ENCODE results near the gene PHACTR1.
"Not testable (repeated sequence)": the region's sequence is repeated elsewhere in the genome, so short reads cannot be mapped to it uniquely, and the experiment has no call there.

The PHACTR1 gene

DNA sequence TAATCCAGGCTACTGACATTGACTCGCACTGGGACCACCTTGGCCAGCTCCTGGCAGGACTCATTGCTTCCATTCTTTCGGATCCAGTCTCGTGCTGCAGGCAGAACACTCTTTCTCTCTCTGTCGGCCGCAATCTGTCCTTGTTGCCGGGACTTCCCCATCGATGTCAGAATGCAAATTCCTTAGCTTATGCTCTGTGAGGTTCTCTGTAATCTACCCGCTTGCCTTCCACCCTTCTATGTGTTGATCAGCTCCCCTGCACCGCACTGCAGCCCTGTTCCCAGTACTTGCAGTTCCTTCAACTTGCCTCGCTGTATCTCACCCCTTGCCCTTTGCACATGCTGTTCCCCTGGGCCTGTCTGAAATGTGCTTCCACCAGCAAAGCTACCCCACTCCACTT, 182.0 kb downstream of the PHACTR1 start:
- no peak for DNase-seq (ENCODE audit: low read depth in 1 of 2, low spot score in 1 of 2)

DNA sequence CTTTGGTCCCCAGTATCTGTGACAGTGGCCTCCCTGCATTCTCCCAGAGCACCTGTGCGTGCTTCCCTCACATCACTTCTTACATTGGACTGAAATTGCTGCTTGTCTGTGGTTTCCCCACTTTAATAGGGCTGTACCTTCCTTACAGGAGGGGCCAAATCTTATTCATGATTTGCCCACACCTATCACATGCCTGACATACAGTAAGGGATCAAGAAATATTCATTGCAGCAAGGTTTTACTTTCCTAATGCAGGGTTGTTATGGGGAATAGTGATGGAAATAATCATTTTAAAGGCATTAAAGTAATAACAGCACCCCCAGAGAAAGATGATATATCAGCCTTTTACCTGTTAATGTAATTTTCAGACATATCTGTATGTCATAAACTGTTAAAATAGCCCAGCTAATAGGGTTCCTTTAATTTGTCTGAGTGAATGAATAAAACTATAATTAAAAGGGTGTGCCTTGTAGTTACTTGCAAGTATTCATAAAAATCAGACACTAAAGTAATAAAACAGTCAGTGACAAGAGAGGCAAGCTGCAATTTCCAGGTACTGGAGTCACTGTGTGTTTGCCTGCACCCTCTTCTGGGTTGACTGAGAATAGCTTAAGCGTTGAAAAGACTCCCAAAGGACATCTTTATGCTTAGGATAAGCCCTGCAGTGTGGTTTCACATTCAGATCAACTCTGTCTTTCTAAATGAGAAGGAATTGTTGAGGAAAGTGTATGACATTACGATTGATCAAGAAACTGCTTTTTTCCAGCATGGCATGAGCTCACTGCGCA, 182.7 kb downstream of the PHACTR1 start:
- no peak for DNase-seq (ENCODE audit: low read depth in 1 of 2, low spot score in 1 of 2)

DNA sequence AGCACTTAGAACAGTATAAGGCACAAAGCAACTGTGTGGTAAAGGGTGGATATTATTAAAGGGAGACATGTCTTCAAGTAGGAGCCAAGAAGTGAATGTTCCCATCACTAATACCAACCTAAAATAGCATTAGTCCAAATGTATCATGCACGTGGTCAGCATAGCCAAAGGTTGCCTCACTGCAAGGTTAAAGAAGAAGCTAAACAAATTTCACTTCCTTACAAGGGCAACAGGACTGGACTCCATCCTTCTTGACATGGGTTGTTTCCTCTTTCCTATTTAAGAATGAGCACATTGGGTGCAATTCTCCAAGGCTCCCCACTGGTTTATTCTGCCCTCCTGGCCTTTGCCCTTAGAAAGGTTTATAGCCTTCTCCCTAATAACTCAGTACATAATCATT, 186.7 kb downstream of the PHACTR1 start:
- DNase-seq (ENCODE audit: low read depth in 1 of 2, low spot score in 1 of 2), result no peak

DNA sequence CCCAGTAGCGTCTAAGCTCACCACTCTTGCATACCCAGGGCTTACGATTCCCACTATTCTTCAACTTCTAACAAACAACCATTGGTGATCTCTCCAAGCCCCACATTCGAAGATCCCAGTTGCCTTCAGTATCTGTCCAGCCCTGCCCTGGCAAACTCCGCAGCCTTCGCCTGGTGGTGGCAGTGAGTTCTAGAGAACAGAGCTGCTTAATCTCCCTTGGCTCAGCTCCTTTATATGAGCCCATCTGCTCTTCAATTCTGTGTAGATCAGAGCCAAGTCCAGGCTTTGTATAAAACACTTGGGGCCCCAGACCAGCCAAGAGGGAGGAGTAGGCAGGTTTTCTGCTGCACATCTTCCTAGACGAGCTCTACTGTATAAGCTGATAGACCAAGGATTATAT, 193.3 kb downstream of the PHACTR1 start:
- DNase-seq (ENCODE audit: low read depth in 1 of 2, low spot score in 1 of 2), result no peak

DNA sequence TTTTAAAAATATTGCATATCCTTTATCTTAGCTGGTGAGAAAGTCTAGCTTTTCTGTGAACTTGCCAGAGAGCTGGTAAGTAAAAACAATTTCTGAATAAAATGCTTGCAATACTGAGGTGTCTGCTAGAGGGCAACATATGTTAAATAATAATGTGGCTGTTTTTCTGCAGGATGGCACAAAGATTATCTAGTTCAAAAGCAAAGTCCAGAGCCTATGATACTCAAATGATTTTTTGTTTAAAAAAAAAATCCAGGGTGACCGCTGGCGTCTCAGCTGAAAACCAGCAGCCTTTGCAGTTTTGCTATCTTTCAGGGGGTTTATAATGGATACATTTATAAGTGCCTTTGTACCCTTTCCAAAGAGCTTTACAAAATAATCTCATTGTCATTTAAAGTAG, 194.9 kb downstream of the PHACTR1 start:
- no peak for DNase-seq (ENCODE audit: low read depth in 1 of 2, low spot score in 1 of 2)

DNA sequence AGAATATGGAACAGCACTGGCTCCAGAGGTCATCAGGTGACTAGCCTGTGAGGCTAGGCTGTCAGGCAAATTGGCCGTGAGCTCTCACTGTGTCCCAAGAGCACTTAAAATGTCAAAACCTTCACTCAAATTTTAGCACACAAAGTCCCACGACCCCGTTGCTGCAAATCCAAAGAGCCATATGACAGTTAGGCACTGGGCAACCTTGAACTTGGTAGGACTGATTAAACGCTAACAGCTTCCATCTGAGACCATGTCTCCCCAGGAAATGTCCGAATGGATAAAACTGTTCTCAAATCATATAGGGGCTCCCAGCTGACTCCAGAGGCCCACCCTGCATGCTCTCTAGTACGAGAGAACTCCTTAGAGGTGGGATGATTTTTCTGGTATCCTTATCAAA, 196.6 kb downstream of the PHACTR1 start:
- DNase-seq (ENCODE audit: low read depth in 1 of 2, low spot score in 1 of 2), result no peak

DNA sequence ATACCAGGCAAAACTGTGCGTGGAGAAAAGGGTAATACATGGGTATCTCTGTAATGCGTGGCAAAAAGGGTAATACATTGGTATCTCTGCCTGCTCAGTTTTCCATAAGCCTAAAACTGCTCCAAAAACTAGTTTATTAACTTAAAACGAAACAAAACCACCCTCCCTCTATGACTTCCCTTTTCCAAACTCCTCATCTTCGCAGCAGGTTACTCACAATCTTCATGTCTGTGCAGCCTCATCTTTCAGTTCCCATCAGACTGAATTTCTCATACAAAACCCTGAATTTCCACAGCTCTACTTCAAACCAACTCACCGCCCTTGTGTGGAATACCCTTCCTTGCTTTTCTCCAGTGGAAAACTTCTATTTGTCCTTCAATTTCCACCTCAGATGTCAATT, 199.4 kb downstream of the PHACTR1 start:
- DNase-seq (ENCODE audit: low read depth in 1 of 2, low spot score in 1 of 2), result no peak

DNA sequence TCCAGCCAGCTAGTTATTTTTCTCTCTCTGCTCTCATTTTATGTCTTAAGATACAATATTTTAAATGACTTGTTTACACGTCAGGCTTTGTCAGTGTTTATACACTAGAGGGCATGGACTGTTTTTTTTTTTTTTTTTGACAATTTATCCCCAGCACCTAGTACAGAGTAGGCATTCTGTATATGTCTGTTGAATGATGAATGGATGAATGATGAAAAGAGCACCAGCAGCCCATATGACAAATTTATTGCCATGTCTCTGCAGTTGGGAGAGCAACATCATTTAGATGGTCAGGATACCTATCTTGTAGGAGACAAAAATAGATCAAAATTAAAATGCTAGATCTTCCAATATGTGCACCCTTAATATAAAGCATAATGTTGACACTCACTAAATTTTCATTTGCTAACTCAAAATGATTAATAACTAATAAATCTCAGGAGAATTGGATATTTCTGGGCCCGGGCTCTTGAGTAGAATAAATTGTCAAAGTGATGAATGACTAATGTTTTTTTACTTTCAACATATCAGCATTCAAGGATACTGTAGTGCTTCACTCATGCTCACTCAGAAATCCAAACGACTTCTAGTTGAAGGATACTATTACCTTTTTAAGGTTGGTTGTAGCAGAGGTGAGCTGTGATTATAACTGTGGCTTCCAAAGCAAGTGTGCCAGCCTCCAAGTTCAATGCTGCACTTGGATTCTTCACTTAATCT, 200.0 kb downstream of the PHACTR1 start:
- no peak for DNase-seq (ENCODE audit: low read depth in 1 of 2, low spot score in 1 of 2)

DNA sequence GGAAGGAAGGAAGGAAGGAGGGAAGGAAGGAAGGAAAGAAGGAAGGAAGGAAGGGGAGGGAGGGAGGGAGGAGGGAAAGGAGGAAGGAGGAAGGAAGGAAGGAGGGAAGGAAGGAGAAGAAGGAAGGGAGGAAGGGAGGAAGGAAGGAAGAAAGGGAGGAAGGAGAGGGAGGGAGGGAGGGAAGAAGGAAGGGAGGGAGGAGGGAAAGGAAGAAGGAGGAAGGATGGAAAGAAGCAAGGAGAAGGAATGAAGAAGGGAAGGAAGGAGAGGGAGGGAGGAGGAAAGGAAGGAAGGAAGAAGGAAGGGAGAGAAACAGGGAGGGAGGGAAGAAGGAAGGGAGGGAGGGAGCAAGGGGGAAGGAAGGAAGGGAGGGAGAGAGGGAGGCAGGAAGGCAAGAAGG, 204.9 kb downstream of the PHACTR1 start:
- no peak for DNase-seq (ENCODE audit: low read depth in 1 of 2, low spot score in 1 of 2)

DNA sequence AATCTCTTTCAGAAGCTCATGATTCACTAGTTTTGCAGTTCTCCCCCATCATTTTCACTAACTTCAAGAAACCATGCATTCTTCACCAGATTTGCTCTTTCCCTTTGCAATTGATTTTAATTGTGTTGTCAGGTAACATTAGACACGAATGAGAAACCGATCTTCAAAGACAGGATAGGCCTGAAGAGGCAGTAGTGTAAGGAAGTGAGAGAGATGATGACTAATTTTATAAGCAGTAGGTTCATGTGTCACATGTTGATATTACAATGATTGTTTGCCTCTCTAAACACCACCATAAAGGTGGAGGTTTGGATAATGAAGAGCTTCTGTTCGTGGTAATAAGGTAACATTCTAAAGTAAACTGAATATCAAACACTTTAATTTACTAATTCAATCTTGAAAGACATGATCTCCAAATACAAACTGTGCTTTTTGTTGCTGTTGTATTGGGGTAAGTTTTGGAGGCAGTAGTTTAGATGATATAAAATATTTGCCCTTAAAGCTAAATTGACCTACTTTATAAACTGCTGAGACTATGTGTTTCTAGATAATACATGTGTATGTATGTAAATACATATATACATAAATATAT, 207.2 kb downstream of the PHACTR1 start:
- no peak for DNase-seq (ENCODE audit: low read depth in 1 of 2, low spot score in 1 of 2)

DNA sequence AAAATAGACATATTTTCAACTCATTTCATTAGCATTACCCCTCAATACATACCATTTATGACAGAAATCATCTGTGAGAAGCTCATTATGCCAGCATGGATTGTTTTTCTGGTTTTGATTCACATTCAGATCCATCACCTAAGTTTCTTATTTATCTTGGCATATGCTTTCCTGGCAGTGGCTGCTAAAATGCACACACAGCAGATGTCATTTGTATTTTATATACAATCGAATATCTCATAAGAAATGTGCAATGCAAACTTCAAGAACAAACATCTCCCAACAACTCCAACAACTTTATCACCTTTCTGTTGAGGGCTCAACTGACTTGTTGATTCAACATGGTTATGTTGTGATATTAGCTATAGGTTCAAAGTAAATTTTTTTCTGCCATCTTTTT, 208.3 kb downstream of the PHACTR1 start:
- DNase-seq (ENCODE audit: low read depth in 1 of 2, low spot score in 1 of 2), result no peak

DNA sequence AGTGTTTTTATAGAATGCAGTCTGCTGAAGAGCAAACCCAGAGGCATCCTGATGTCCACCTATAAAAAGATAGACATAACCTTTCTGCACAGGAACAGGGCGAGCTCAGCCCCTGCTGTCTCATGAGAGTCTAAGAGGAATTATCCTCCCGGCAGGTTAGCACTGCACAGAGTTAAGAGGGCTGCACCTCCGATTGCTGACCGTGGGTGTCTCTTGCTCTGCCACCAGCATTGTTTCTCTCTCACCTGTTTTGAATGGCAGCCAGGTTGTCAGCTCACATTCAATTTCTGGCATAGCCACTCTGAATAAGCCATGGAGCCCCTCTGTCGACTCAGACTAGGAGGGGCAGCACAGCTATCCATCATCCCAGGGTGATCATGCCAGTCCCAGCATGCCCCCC, 211.2 kb downstream of the PHACTR1 start:
- DNase-seq (ENCODE audit: low read depth in 1 of 2, low spot score in 1 of 2), result no peak

DNA sequence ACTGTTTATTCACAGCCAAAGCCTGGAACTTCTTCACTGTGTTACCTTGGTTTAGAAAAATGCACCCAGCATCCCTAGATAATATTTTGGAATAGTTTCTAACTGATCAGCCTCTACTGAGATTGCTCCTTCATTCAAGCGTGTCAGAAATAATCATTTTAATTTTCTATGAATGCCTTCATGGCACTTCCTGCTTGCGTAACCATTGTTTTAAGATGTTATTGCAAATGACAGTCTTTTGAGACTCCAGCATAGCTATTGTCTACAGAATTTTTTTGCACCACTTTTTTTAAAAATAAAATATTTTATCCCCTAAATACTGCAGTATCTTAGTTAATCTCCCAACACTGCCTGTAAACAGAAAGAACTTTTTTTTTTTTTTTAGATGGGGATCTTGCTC, 213.1 kb downstream of the PHACTR1 start:
- no peak for DNase-seq (ENCODE audit: low read depth in 1 of 2, low spot score in 1 of 2)

DNA sequence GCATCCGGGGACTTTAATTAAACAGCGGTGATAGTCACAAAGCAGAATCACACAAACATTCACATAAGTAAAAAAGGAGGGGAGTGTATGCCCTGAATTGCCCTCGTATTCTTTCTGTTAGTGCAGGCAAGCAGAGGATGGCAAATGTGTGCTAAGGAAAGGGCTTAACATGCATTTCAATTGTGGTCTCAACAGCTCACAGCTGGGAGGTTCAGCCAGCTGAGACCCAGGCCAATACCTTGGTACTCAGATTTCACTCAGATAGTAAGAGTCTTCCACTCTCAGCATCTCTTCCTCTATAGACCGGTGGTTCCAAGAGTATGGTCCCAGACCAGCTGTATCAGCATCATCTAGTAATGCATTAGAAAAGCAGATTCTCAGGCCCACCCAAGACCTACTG, 215.1 kb downstream of the PHACTR1 start:
- DNase-seq (ENCODE audit: low read depth in 1 of 2, low spot score in 1 of 2), result no peak

DNA sequence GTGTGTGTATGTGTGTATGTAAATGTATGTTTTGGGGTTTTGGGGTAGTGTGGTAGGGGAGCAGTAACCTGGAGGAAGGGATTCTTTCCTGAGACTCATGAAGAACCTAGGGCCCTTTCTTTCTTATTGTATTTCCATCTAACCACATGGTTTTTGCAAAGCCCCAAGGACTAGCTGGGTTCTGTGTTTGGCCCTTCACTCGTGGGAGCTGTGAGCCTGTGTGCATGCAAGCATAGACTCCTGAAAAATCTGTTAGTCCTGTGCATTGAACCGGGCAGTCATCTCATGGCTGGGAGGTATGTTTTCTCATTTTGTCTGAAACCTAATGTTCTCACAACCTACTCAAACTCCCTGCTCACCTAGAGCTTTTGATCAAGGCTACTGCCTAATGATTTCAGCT, 219.1 kb downstream of the PHACTR1 start:
- DNase-seq (ENCODE audit: low read depth in 1 of 2, low spot score in 1 of 2), result no peak

DNA sequence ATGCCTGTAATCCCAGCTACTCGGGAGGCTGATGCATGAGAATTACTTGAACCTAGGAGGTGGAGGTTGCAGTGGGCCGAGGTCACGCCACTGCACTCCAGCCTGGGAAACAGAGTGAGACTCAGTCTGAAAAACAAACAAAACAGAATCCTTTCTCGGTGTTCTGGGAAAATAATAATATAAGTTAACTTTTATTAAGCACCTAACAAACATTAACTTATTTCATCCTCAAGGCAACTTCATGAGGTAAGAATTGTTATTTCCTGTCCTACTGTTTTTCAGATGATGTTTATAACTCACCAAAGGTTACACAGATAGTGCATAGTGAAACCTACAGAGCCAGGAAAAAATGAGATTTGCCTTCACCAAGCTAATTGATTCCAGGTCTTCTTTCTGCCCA, 221.4 kb downstream of the PHACTR1 start:
- no peak for DNase-seq (ENCODE audit: low read depth in 1 of 2, low spot score in 1 of 2)

DNA sequence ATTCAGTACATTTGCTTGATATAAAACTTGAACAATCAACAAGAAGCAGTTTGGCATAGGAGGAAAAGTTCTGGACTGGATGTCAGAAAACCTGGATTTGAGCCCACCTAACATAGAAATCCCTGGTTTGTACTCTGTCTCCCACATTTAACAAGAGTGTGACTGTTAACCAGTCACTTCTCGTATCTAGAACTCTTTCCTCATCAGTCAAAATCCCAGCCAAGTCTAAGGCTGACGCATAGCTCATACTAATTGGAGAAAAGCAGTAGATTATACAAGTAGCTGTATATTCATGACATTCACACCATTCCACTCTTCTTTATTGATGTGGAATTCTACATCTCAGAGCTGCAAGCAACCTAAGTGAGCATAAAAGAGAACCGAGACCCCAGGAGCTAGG, 222.7 kb downstream of the PHACTR1 start:
- no peak for DNase-seq (ENCODE audit: low read depth in 1 of 2, low spot score in 1 of 2)

DNA sequence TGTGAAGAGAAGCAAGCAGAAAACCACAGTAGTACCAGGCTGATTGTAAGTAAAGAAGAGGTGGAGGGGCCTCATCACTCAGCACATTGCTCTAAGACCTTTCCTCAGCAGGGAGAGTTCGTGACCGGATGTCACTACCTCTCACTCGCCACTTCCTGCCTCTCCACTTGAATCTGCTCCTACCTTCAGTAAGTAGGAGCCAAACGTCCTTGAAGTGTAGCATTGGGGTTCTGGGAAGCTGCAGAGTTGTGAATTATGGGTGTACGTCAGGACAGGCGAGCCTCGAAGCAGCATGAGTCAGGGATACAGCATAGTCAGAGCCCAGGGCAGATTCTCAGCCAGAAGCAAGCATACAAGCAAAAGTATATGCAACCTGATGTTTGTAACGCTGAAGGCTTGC, 224.9 kb downstream of the PHACTR1 start:
- no peak for DNase-seq (ENCODE audit: low read depth in 1 of 2, low spot score in 1 of 2)

DNA sequence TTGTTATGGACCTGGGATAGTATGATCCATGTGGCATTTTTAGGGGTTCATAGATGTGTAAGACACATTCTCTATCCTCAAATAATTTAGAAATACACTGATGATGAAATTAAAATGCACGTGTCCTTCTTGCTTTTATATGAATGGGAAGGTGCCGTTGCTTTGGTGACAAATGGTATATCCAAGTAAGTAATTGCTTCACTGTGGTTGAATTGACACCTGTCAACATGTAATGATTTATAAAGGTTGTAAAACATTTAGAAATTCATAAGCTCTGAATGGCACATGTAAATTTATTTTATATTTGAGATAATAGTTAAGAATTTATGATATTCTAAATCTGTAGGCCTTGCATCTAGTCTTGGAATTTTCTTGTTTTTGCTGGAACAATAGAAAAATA, 227.0 kb downstream of the PHACTR1 start:
- DNase-seq (ENCODE audit: low read depth in 1 of 2, low spot score in 1 of 2), result no peak

DNA sequence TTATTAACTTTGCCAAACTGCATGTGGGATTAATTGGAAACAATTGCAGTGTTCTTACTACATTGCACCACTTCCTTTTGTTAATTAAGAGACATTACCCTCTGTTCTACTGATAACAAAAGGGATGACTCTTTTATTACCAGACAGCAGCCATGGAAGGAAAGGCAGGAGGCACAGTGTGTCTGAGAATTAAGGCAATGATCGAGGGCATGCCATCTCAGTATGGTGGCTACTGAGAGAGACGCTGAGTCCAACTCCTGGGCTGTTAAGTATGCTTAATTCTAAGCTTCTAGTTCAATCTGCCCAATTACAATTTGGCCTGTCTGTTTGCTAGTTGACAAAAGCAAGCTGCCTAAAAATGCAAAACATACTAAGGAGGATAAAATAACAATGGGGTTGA, 227.4 kb downstream of the PHACTR1 start:
- no peak for DNase-seq (ENCODE audit: low read depth in 1 of 2, low spot score in 1 of 2)

DNA sequence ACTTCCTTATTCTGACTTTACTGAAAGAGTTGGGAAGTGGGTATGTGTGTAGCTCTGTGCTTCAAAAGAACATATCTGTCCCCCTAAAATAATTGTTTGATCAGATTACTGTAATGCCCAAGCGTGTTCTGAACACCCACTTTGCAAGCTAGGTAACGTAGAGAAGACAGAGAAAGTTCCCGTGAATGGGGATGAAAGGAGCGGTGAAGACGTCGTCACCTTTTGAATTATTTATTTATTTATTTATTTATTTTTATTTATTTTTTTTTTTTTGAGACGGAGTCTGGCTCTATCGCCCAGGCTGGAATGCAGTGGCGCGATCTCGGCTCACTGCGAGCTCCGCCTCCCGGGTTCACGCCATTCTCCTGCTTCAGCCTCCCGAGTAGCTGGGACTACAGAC, 228.0 kb downstream of the PHACTR1 start:
- not testable (repeated sequence) for DNase-seq (ENCODE audit: low read depth in 1 of 2, low spot score in 1 of 2)

DNA sequence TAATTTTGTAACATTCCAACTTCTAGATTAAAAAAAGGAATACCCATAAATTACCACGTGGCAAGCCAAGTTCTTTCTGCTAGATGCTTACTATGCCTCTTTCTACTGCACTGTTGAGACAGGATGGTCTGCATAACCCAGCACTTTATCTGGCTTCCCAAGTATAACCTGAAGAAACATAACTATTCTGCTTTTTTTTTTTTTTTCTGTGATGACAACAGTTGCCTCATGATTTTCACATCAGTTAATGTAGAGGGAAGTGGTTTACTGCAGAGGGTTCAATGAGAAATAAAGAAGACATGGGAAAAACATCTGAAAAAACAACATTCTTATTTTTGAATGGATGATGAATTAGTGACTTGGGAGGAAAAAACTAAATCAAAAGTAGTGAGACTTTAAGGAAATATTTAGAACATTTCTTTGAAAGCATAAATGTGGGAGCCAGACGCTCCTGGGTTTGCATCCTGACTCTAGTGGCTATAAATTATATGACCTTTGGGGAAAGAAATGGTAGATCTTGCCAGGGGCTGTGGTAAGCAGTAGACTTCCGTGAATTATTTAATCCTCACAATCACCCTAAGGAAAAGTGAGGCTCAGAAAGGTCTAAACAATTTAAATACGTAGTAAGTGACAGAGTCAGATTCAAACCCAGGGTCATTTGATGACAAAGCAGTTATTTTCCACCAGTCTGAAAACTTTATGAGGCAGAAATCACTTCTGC, 230.7 kb downstream of the PHACTR1 start:
- no peak for DNase-seq (ENCODE audit: low read depth in 1 of 2, low spot score in 1 of 2)

All from activated T-helper 1 cell treated with anti-CD3 and anti-CD28 coated beads, Interleukin-2, amount 50 U/mL, for 16 hours (primary cell).